GM18873 (cell line): Measurements from ENCODE around the gene MRPL34.
"Not testable (repeated sequence)": the region's sequence is repeated elsewhere in the genome, so short reads cannot be mapped to it uniquely, and the experiment has no call there.

Experiments
- ATAC-seq: cut with Tn5 transposase; IDR thresholded peaks from one replicate; pipeline ENCODE4 v1.9.1; 2021; ENCODE audit warnings: mild to moderate bottlenecking, moderate library complexity, moderate number of reproducible peaks; ENCODE audit not compliant: unreplicated experiment, low FRiP score

MRPL34 gene

GRCh38 chr19:17305517-17306284 is at the start of gene MRPL34:
TSS of gene MRPL34 (plus strand) at chr19:17305872. CDS start at chr19:17305893, 21 bp downstream.
- peak; percentile 79 for ATAC-seq

- ATAC-seq = no peak
These were observed 49.5 kb upstream of the MRPL34 start for GRCh38 chr19:17256130-17256529.

GRCh38 chr19:17259118-17259780 is 46.4 kb upstream of the MRPL34 start:
- no peak for ATAC-seq

- no peak for ATAC-seq
These were observed 45.7 kb upstream of the MRPL34 start for GRCh38 chr19:17259934-17260333.

GRCh38 chr19:17260842-17261325 is 44.8 kb upstream of the MRPL34 start:
- ATAC-seq = no peak

GRCh38 chr19:17262557-17262956 is 43.1 kb upstream of the MRPL34 start:
- no peak for ATAC-seq

GRCh38 chr19:17263712-17264640 is 41.7 kb upstream of the MRPL34 start:
- ATAC-seq = no peak

GRCh38 chr19:17264641-17264979 is 41.1 kb upstream of the MRPL34 start, which contains the start of gene USHBP1:
TSS of gene USHBP1 (minus strand) at chr19:17264745. CDS start at chr19:17264299, 446 bp downstream.
- ATAC-seq = no peak

GRCh38 chr19:17266026-17266425 is 39.6 kb upstream of the MRPL34 start:
- ATAC-seq = no peak

- no peak for ATAC-seq
These were observed 39.1 kb upstream of the MRPL34 start for GRCh38 chr19:17266589-17266974.

GRCh38 chr19:17266975-17267788 is 38.5 kb upstream of the MRPL34 start, which contains the start of gene BABAM1:
TSS of gene BABAM1 (plus strand) at chr19:17267443. CDS start at chr19:17268807, 1,364 bp downstream.
- ATAC-seq = peak; percentile 89

GRCh38 chr19:17268754-17269153 is 36.9 kb upstream of the MRPL34 start:
- no peak for ATAC-seq

GRCh38 chr19:17274892-17275291 is 30.8 kb upstream of the MRPL34 start:
- not testable (repeated sequence) for ATAC-seq

GRCh38 chr19:17275441-17276175 is 30.1 kb upstream of the MRPL34 start:
- no peak for ATAC-seq

GRCh38 chr19:17279436-17279835 is 26.2 kb upstream of the MRPL34 start:
- ATAC-seq = no peak

GRCh38 chr19:17281391-17282304 is 24.0 kb upstream of the MRPL34 start, which contains the start of gene ANKLE1:
TSS of gene ANKLE1 (plus strand) at chr19:17281901. CDS start at chr19:17281921, 20 bp downstream.
- no peak for ATAC-seq

- ATAC-seq = peak; percentile 53
These were observed 23.1 kb upstream of the MRPL34 start for GRCh38 chr19:17282488-17283125.
